Caco-2 (cell line): ENCODE data around the gene MLN. TPM values are rescaled to one million over a fixed set of nuclear protein-coding genes. Genes with fewer than 3 reads are reported as not detected.
A peak's percentile ranks its signal among the peaks of the same experiment; 100 is the strongest.
"Not testable (repeated sequence)": the region's sequence is repeated elsewhere in the genome, so short reads cannot be mapped to it uniquely, and the experiment has no call there.

Experiments used
- BruUV-seq: library from RNA; stranded (reverse); fragments of 400-500 nt; replicated peaks from 2 replicates; lab custom pipeline; 2021; lab: Mats Ljungman, UMichigan
- CTCF ChIA-PET: fragments of 300-600 bp; sonication (Branson Sonifier 250); formaldehyde crosslinking; loops from one replicate; lab custom pipeline; 2022; ENCODE audit warnings: antibody characterized with exemption; lab: Charles Lee
- POLR2A ChIA-PET: fragments of 300-600 bp; sonication (Branson Sonifier 250); formaldehyde crosslinking; loops from one replicate; lab custom pipeline; 2022; ENCODE audit warnings: antibody characterized with exemption; lab: Charles Lee
- DNase-seq, 2 experiments: peaks; one replicate each; pipeline versions ENCODE4 v3.0.0 to v3.0.0-alpha.2; 2020 to 2022
- H3K27me3 ChIP-seq: replicated peaks from 2 replicates; pipeline ENCODE4 v1.6.0; 2011; ENCODE audit warnings: low read length; ENCODE audit not compliant: control insufficient read depth, insufficient read depth
- H3K36me3 ChIP-seq: 2 replicates; pipeline ENCODE4 v1.5.1; 2011; ENCODE audit warnings: low read length; ENCODE audit not compliant: control insufficient read depth, insufficient read depth
- H3K4me1 ChIP-seq: fragments of 250-450 bp; sonication (Bioruptor Pico); 2 replicates; pipeline ENCODE4 v1.5.1; 2020; ENCODE audit warnings: mild to moderate bottlenecking
- H3K4me3 ChIP-seq: 2 replicates; pipeline ENCODE4 v1.5.1; 2011; ENCODE audit warnings: low read depth, mild to moderate bottlenecking, control low read depth, low read length
- H3K9me3 ChIP-seq: fragments of 250-450 bp; sonication (Bioruptor Pico); 2 replicates; pipeline ENCODE4 v1.5.1; 2020; ENCODE audit warnings: mild to moderate bottlenecking, moderate library complexity
- H3K27ac Mint-ChIP-seq: one replicate; pipeline ENCODE4 v1.8.0; 2022; ENCODE audit warnings: mixed read lengths; ENCODE audit not compliant: unreplicated experiment
- H3K27me3 Mint-ChIP-seq: one replicate; pipeline ENCODE4 v1.8.0; 2022; ENCODE audit warnings: mixed read lengths; ENCODE audit not compliant: insufficient read depth, unreplicated experiment
- H3K36me3 Mint-ChIP-seq: one replicate; pipeline ENCODE4 v1.8.0; 2022; ENCODE audit warnings: mild to moderate bottlenecking, mixed read lengths; ENCODE audit not compliant: insufficient read depth, unreplicated experiment
- H3K4me1 Mint-ChIP-seq: one replicate; pipeline ENCODE4 v1.8.0; 2022; ENCODE audit warnings: low read depth, mixed read lengths; ENCODE audit not compliant: unreplicated experiment
- H3K4me3 Mint-ChIP-seq: one replicate; pipeline ENCODE4 v1.8.0; 2022; ENCODE audit warnings: mild to moderate bottlenecking, moderate library complexity, mixed read lengths; ENCODE audit not compliant: unreplicated experiment
- H3K9me3 Mint-ChIP-seq: one replicate; pipeline ENCODE4 v1.8.0; 2022; ENCODE audit warnings: mixed read lengths; ENCODE audit not compliant: unreplicated experiment
- intact Hi-C: fragments of 100-400 bp; cut with micrococcal nuclease; formaldehyde crosslinking; loops from one replicate; pipeline ENCODE4 v1.10.0; 2022; ENCODE audit not compliant: unreplicated experiment
- total RNA-seq: library from RNA; stranded (reverse); gene quantifications from 2 replicates; pipeline ENCODE4 v1.2.3, GENCODE V29; 2022
- TF ChIP-seq, protein P1 (sequence below), 2 experiments: fragments of 200-600 bp in 1 of 2; IDR thresholded peaks; 1 replicate in 1 of 2; 2 replicates in 1 of 2; pipeline versions ENCODE4 v1.5.1 to v1.8.0; 2011 to 2022; ENCODE audit warnings: antibody characterized with exemption in 1 of 2, control low read depth in 1 of 2, inconsistent platforms in 1 of 2, low read depth in 1 of 2, low read length in 1 of 2, mild to moderate bottlenecking in 1 of 2, moderate library complexity in 1 of 2; ENCODE audit not compliant: insufficient read depth in 1 of 2, severe bottlenecking in 1 of 2, unreplicated experiment in 1 of 2

Gene MLN
- total RNA-seq, 1 experiment from 2014 or later = not detected

- H3K4me1 ChIP-seq = peaks cover 29% of the 10 kb centered on the region
- H3K9me3 Mint-ChIP-seq, POLR2A ChIA-PET, H3K9me3 ChIP-seq, BruUV-seq, DNase-seq, H3K27ac Mint-ChIP-seq, H3K4me3 Mint-ChIP-seq, H3K4me3 ChIP-seq, H3K36me3 Mint-ChIP-seq, H3K27me3 Mint-ChIP-seq, CTCF ChIA-PET, H3K27me3 ChIP-seq, intact Hi-C loops, H3K36me3 ChIP-seq: not testable (repeated sequence)
- peaks cover 25% of the 10 kb centered on the region for H3K4me1 Mint-ChIP-seq
Observed at GRCh38 chr6:33831725-33832124, 27.9 kb upstream of the MLN start.

- POLR2A ChIA-PET = no interaction called here
- H3K27ac Mint-ChIP-seq = no peak overlapping the region
Observed at GRCh38 chr6:33830635-33831240, 26.9 kb upstream of the MLN start.

DNA sequence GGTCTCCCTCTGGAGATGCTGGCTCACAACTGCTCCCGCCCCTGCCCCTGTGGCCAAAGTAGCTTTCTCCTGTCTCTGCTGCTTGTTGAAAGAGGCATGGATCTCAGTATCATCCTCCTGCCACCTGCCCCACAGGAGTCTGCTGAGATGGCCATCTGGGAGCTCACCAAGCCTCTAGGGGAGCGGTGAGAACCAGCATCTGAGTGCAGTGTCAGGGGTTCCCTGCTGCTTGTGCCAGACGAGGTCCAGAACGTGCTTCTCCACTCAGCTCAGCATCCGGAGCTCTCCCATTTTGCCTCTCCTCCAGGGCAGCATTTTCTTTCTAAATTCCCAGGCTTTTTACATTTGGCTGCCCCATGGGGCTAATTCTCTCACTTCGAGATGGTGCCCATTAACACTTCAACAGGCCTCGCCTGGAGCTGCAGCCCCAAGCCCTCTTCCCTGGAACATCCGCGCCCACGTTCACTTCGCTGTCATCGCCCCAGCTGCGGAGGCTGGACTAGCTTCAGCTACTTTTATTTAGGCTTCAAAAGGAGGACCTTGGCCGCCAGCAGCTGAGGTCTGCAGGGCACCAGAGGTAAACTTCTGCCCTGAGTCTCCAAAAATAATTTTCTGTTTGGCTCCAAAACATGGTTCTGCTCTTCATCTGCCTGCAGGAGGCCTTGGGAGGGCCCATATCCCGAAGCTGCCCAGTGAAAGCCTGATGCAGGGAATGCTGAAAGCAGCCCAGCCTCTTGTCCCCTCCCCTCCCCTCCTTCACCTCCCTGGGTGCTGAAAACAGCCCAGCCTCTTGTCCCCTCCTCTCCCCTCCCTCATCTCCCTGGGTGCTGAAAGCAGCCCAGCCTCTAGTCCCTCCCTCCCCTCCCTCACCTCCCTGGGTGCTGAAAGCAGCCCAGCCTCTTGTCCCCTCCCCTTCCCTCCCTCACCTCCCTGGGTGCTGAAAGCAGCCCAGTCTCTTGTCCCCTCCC, 25.2 kb upstream of the MLN start:
- Histone ChIP-seq H3K36me3 (no peaks in the 10 kb centered on the region), H3K4me1 (peaks cover 29% of the 10 kb centered on the region), H3K4me3 (no peak overlapping the region), H3K9me3 (no peaks in the 10 kb centered on the region), H3K27me3 (no peaks in the 10 kb centered on the region)
- H3K36me3 Mint-ChIP-seq = peaks cover 4% of the 10 kb centered on the region
- ChIA-PET POLR2A (no interaction called here), CTCF (interaction anchor here (0.8 to 1.1 kb wide), 2 partner anchors 16 to 226 kb away, joined by 3 read pairs; no protein-coding TSS in a partner anchor)
- TF ChIP-seq, protein P1, sequence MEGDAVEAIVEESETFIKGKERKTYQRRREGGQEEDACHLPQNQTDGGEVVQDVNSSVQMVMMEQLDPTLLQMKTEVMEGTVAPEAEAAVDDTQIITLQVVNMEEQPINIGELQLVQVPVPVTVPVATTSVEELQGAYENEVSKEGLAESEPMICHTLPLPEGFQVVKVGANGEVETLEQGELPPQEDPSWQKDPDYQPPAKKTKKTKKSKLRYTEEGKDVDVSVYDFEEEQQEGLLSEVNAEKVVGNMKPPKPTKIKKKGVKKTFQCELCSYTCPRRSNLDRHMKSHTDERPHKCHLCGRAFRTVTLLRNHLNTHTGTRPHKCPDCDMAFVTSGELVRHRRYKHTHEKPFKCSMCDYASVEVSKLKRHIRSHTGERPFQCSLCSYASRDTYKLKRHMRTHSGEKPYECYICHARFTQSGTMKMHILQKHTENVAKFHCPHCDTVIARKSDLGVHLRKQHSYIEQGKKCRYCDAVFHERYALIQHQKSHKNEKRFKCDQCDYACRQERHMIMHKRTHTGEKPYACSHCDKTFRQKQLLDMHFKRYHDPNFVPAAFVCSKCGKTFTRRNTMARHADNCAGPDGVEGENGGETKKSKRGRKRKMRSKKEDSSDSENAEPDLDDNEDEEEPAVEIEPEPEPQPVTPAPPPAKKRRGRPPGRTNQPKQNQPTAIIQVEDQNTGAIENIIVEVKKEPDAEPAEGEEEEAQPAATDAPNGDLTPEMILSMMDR (IDR thresholded peaks at IDR 0.05; ENCODE audit: insufficient read depth in 1 of 2, low read depth in 1 of 2, low read length in 1 of 2, severe bottlenecking in 1 of 2, unreplicated experiment in 1 of 2) = no peak
- intact Hi-C loops = no loop called here
- DNase-seq = no peak
- peak overlapping the region; percentile 39 for H3K27ac Mint-ChIP-seq
- BruUV-seq = no TSS peak
- H3K4me3 Mint-ChIP-seq = no peak overlapping the region
- no peaks in the 10 kb centered on the region for H3K9me3 Mint-ChIP-seq
- H3K4me1 Mint-ChIP-seq = peaks cover 25% of the 10 kb centered on the region
- H3K27me3 Mint-ChIP-seq = no peaks in the 10 kb centered on the region

More at GRCh38 chr6:33830635-33831240, 26.9 kb upstream of the MLN start:
- H3K4me1 Mint-ChIP-seq = peaks cover 25% of the 10 kb centered on the region
- H3K36me3 ChIP-seq = no peaks in the 10 kb centered on the region
- H3K9me3 ChIP-seq = no peaks in the 10 kb centered on the region
- CTCF ChIA-PET = no interaction called here
- TF ChIP-seq, protein P1 (IDR thresholded peaks at IDR 0.05; ENCODE audit: insufficient read depth in 1 of 2, low read depth in 1 of 2, low read length in 1 of 2, severe bottlenecking in 1 of 2, unreplicated experiment in 1 of 2) = no peak
- peaks cover 4% of the 10 kb centered on the region for H3K36me3 Mint-ChIP-seq
- H3K27me3 Mint-ChIP-seq = no peaks in the 10 kb centered on the region
- H3K4me1 ChIP-seq = peaks cover 29% of the 10 kb centered on the region
- no peak for DNase-seq
- H3K27me3 ChIP-seq = no peaks in the 10 kb centered on the region
- H3K4me3 Mint-ChIP-seq = no peak overlapping the region
- H3K9me3 Mint-ChIP-seq = no peaks in the 10 kb centered on the region
- H3K4me3 ChIP-seq = no peak overlapping the region
- no TSS peak for BruUV-seq
- intact Hi-C loops = no loop called here
